Thoracic aorta (tissue), 2 donors: Measurements from ENCODE around the gene HDAC9. TPM values are rescaled to one million over a fixed set of nuclear protein-coding genes. Genes with fewer than 3 reads are reported as not detected.

Source experiments
- ATAC-seq: fragments of 150-250 bp; one replicate; pipeline ENCODE4 v1.8.0; 2017; ENCODE audit warnings: low read depth; ENCODE audit not compliant: insufficient number of reproducible peaks, low FRiP score
- DNase-seq: peaks from one replicate; pipeline ENCODE4 v3.0.0-alpha.2; 2020; ENCODE audit warnings: low spot score
- H3K27ac ChIP-seq, 2 donors: fragments of 200-600 bp; sonication (generic); 1 replicate in 1 of 2; 2 replicates in 1 of 2; pipeline ENCODE4 v1.5.1; 2016; ENCODE audit warnings: mild to moderate bottlenecking in 2 of 2, moderate library complexity in 2 of 2
- H3K27me3 ChIP-seq: fragments of 200-600 bp; sonication (generic); replicated peaks from 2 replicates; pipeline ENCODE4 v1.6.0; 2016; ENCODE audit warnings: mild to moderate bottlenecking; ENCODE audit not compliant: insufficient read depth
- H3K36me3 ChIP-seq: fragments of 200-600 bp; sonication (generic); one replicate; pipeline ENCODE4 v1.5.1; 2016
- H3K4me1 ChIP-seq, 2 donors: fragments of 200-600 bp; sonication (generic); 1 replicate in 1 of 2; 2 replicates in 1 of 2; pipeline versions ENCODE4 v1.5.1 to v1.6.0; 2016; ENCODE audit warnings: low read depth in 2 of 2, mild to moderate bottlenecking in 1 of 2; ENCODE audit not compliant: control insufficient read depth in 1 of 2
- H3K4me3 ChIP-seq: fragments of 200-600 bp; sonication (generic); 2 replicates; pipeline ENCODE4 v1.5.1; 2016; ENCODE audit warnings: mild to moderate bottlenecking
- H3K9me3 ChIP-seq: fragments of 200-600 bp; sonication (generic); 2 replicates; pipeline ENCODE4 v1.5.1; 2016
- CTCF ChIP-seq: fragments of 200-600 bp; sonication (generic); IDR thresholded peaks from one replicate; pipeline ENCODE4 v1.5.1; 2019; ENCODE audit warnings: antibody characterized with exemption
- total RNA-seq, 2 donors: library from RNA; depleted of rRNA; stranded (reverse); fragments of >200 nt; gene quantifications; one replicate each; pipeline versions ENCODE4 v1.1.0 to v1.2.3, GENCODE V29; 2016

HDAC9 gene
- total RNA-seq, result 10 to 100 TPM; 64.1 to 81.6 TPM

GRCh38 chr7:18495412-18496340, at the start of gene HDAC9:
Gene HDAC9 (plus strand): TSS chr7:18495749. CDS start chr7:18496303, 554 bp downstream.
- no peaks in the 10 kb centered on the region for H3K27me3 ChIP-seq
- peak within 1 kb of the TSS; percentile 73 for H3K4me3 ChIP-seq
- DNase-seq (no peak), ATAC-seq (peak; percentile 38)
- peaks cover 23 to 55% of the 10 kb centered on the region in 2 donors for H3K4me1 ChIP-seq
- no peak for TF ChIP-seq CTCF
- no peaks in the 10 kb centered on the region for H3K9me3 ChIP-seq
- H3K36me3 ChIP-seq, result no peaks in the 10 kb centered on the region
- H3K27ac ChIP-seq, result peak within 1 kb of the TSS; percentile 66 to 83

GRCh38 chr7:18445916-18446520, 49.5 kb upstream of the HDAC9 start:
- no peak for TF ChIP-seq CTCF
- no peaks in the 10 kb centered on the region for H3K9me3 ChIP-seq
- H3K36me3 ChIP-seq, result no peaks in the 10 kb centered on the region
- H3K4me1 ChIP-seq, result peaks cover 0 to 6% of the 10 kb centered on the region in 2 donors
- H3K4me3 ChIP-seq, result no peak overlapping the region
- ATAC-seq (no peak), DNase-seq (no peak)
- no peak overlapping the region for H3K27ac ChIP-seq
- H3K27me3 ChIP-seq, result no peaks in the 10 kb centered on the region

- Histone ChIP-seq H3K36me3 (no peaks in the 10 kb centered on the region), H3K4me3 (no peak overlapping the region), H3K4me1 (peaks cover 0 to 6% of the 10 kb centered on the region in 2 donors), H3K27ac (no peak overlapping the region), H3K27me3 (no peaks in the 10 kb centered on the region), H3K9me3 (no peaks in the 10 kb centered on the region)
- TF ChIP-seq CTCF, result no peak
- DNase-seq (no peak), ATAC-seq (no peak)
Observed at GRCh38 chr7:18450019-18450418, 45.5 kb upstream of the HDAC9 start.

- Histone ChIP-seq H3K9me3 (no peaks in the 10 kb centered on the region), H3K27ac (no peak overlapping the region), H3K27me3 (no peaks in the 10 kb centered on the region), H3K36me3 (no peaks in the 10 kb centered on the region), H3K4me1 (peaks cover 9 to 14% of the 10 kb centered on the region in 2 donors), H3K4me3 (no peak overlapping the region)
- no peak for TF ChIP-seq CTCF
- DNase-seq (no peak), ATAC-seq (no peak)
Observed at GRCh38 chr7:18455606-18456005, 39.9 kb upstream of the HDAC9 start.

- no peak for ATAC-seq
- H3K36me3 ChIP-seq, result no peaks in the 10 kb centered on the region
Observed at GRCh38 chr7:18457832-18458231, 37.7 kb upstream of the HDAC9 start.

More at GRCh38 chr7:18457832-18458231, 37.7 kb upstream of the HDAC9 start:
- H3K27me3 ChIP-seq, result no peaks in the 10 kb centered on the region
- no peak for TF ChIP-seq CTCF
- H3K27ac ChIP-seq, result no peak overlapping the region
- peaks cover 9 to 14% of the 10 kb centered on the region in 2 donors for H3K4me1 ChIP-seq
- no peaks in the 10 kb centered on the region for H3K9me3 ChIP-seq
- no peak overlapping the region for H3K4me3 ChIP-seq
- DNase-seq, result no peak
